Activated T-cell treated with anti-CD3 and anti-CD28 coated beads, Interleukin-2, amount 50 U/mL, for 48 hours (primary cell): ENCODE measurements around the gene TESMIN.

ENCODE experiments used
- DNase-seq, 2 experiments: peaks; one replicate each; pipeline ENCODE4 v3.0.0-alpha.2; 2020

Gene TESMIN

DNA sequence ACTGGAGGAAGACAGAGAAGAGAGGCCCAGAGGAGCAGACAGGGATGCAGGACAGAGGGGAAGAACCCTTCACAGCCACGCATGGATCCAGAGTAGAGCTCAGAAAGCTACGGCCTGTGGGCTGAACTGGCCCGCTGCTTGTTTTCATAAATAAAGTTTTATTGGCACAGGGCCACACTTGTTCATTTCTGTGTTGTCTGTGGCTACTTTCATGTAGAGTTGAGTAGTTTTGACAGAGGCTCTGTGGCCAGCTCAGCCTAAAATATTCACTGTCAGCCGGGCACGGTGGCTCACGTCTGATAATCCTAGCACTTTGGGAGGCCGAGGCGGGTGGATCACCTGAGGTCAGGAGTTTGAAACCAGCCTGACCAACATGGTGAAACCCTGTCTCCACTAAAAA, 93.2 kb downstream of the TESMIN start:
- DNase-seq = no peak
